Esophagus (tissue), 2 donors: ENCODE measurements around the gene ECEL1. TPM values are rescaled to one million over a fixed set of nuclear protein-coding genes. Genes with fewer than 3 reads are reported as not detected.
"Not testable (repeated sequence)": the region's sequence is repeated elsewhere in the genome, so short reads cannot be mapped to it uniquely, and the experiment has no call there.

Source experiments
- H3K27ac ChIP-seq, 2 donors: one replicate each; pipeline ENCODE4 v1.5.1; 2013; ENCODE audit warnings: low read depth in 2 of 2, mild to moderate bottlenecking in 2 of 2, inconsistent platforms in 1 of 2, low read length in 1 of 2, moderate library complexity in 1 of 2
- H3K27me3 ChIP-seq, 2 donors: one replicate each; pipeline ENCODE4 v1.6.1; 2013; ENCODE audit warnings: low read length in 2 of 2, control low read depth in 1 of 2, mild to moderate bottlenecking in 1 of 2; ENCODE audit not compliant: insufficient read depth in 2 of 2, control insufficient read depth in 1 of 2
- H3K36me3 ChIP-seq, 2 donors: one replicate each; pipeline ENCODE4 v1.6.1; 2013; ENCODE audit warnings: low read length in 1 of 2; ENCODE audit not compliant: control insufficient read depth in 2 of 2, insufficient read depth in 2 of 2
- H3K4me1 ChIP-seq, 2 donors: one replicate each; pipeline ENCODE4 v1.6.1; 2013; ENCODE audit warnings: low read length in 1 of 2; ENCODE audit not compliant: control insufficient read depth in 2 of 2, insufficient read depth in 2 of 2
- H3K4me3 ChIP-seq, 2 donors: one replicate each; pipeline ENCODE4 v1.5.1; 2013; ENCODE audit warnings: low read length in 2 of 2, mild to moderate bottlenecking in 2 of 2, low read depth in 1 of 2, moderate library complexity in 1 of 2
- H3K9me3 ChIP-seq, 2 donors: one replicate each; pipeline ENCODE4 v1.6.1; 2013; ENCODE audit warnings: mild to moderate bottlenecking in 2 of 2, low read depth in 1 of 2, low read length in 1 of 2, moderate library complexity in 1 of 2; ENCODE audit not compliant: control insufficient read depth in 2 of 2, insufficient read depth in 1 of 2
- WGBS, 2 donors: extraction: QIAGEN DNeasy Blood & Tissue Kit; methylation state at CpG; one replicate each; pipeline ENCODE4 v1.1.7; 2013; 5-methylcytosine and 5-hydroxymethylcytosine counted together
- polyA plus RNA-seq, 2 donors: library from polyadenylated mRNA; stranded (reverse); fragments of 200-250 nt; gene quantifications; one replicate each; pipeline ENCODE4 v1.2.3, GENCODE V29; 2013
- donor health status: healthy with polysubstance abuse.
- donor health status: Bipolar disorder and iron deficiency.

ECEL1 gene, protein sequence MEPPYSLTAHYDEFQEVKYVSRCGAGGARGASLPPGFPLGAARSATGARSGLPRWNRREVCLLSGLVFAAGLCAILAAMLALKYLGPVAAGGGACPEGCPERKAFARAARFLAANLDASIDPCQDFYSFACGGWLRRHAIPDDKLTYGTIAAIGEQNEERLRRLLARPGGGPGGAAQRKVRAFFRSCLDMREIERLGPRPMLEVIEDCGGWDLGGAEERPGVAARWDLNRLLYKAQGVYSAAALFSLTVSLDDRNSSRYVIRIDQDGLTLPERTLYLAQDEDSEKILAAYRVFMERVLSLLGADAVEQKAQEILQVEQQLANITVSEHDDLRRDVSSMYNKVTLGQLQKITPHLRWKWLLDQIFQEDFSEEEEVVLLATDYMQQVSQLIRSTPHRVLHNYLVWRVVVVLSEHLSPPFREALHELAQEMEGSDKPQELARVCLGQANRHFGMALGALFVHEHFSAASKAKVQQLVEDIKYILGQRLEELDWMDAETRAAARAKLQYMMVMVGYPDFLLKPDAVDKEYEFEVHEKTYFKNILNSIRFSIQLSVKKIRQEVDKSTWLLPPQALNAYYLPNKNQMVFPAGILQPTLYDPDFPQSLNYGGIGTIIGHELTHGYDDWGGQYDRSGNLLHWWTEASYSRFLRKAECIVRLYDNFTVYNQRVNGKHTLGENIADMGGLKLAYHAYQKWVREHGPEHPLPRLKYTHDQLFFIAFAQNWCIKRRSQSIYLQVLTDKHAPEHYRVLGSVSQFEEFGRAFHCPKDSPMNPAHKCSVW
- polyA plus RNA-seq = under 1 TPM in 1 of 2 donors, not detected in 1; 0.31 TPM

DNA sequence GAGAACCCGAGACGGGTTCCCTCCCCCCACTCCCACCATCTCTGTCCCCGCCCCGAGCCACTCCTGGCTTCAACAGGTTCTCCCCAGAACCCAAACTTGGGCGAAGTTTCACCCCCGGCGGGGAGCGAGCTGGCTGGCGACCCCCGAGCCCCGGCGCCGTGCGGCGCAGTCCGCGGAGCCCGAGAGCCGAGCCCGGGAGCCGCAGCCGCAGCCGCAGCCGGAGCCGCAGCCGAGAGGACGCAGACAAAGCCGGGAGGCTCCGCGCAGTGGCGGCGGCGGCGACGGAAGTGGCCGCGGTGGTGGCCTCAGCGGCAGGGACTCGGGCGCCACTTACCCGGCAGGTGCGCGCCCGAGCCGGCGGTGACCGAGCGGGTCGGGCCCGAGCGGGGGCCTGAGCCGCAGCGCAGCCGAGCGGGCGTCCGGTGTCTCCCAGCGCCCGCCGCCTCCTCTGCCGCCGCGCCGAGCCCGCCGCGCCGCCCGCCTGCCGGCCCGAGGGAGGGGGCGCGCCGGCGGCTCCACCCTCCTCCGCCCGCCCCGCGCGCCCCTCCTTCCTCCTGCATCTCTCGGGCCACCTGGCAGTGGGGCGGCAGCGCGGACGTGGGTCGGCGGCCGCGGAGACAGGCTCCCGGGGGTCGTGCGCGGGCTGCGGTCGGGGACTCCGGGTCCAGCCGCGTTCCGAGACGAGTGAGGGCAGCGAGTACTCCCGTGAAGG is at the start of gene ECEL1:
TSS of gene ECEL1 (minus strand) at position 450 of the 712 bp plus-strand sequence. CDS start 1,181 bp downstream, outside the sequence.
- Histone ChIP-seq H3K4me1 (peaks cover 3 to 7% of the 10 kb centered on the region in 2 donors), H3K27ac (no peak within 1 kb of the TSS), H3K4me3 (peak within 1 kb of the TSS in 1 of 2 donors; percentile 28), H3K36me3 (no peaks in the 10 kb centered on the region), H3K9me3 (no peaks in the 10 kb centered on the region), H3K27me3 (peaks cover 19 to 21% of the 10 kb centered on the region in 2 donors)
- WGBS, 2 donors = 2% methylated on average over 54 to 102 of the region's 102 CpGs

DNA sequence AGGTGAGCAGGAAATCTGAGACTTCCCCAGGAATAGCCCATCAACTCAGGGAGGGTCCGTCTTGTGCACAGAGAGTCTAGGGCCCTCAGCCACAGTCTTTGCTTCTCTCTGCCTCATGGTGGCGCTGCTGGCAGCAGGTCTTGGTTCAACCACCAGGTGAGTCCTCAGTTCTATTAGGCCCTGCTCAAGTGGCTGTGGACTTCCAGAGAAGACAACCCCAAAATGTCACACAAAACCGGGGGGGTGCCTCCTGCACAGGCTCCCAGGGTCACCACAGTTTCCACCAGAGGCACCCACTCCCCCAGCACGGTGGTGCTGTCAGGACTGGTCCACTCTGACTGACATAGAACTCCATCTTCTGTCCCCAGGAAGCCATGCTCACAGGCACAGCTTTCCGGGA is 49.4 kb upstream of the ECEL1 start:
- WGBS, 2 donors = 54 to 63% methylated on average over 5 of the region's 5 CpGs
- no peaks in the 10 kb centered on the region for H3K27me3 ChIP-seq
- no peak overlapping the region for H3K4me3 ChIP-seq
- H3K27ac ChIP-seq = no peak overlapping the region
- peaks cover 0 to 6% of the 10 kb centered on the region in 2 donors for H3K9me3 ChIP-seq
- no peaks in the 10 kb centered on the region for H3K36me3 ChIP-seq
- peaks cover 3 to 6% of the 10 kb centered on the region in 2 donors for H3K4me1 ChIP-seq

DNA sequence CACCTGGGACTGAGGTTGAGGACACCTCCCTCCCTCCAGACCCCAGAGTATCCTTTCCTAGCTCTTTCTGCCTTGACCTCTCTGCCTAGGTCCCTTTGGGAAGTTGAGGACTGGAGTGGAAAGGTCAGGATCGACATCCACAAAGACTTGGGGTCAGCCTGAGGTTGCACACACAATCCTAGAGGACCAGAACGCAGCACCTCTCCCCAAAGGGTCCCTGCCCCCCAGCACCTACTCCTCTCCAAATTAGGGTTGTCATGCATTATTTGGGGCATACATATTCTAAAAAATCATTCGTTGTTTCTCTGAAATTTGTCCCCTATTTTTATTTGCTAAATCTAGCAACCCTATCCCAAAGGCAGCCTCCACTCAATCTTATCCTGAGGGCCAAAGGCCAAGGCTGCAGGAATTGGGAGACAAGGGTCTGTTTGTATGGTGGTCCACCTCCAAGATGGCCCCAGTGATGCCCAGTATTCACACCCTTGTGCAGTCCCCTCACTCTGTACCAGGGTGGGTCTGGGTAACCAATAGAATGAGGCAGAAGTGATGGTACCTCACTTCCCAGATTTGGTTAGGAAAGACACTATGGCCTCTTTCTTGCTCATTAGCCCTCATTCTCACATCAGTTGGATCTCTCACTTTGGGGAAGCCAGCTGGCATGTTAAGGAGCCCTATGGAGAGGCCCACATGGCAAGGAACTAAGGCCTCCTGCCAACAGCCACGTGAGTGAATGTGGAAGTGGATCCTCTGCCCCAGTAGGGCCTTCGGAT is 48.3 kb upstream of the ECEL1 start:
- Histone ChIP-seq H3K4me1 (peaks cover 3 to 6% of the 10 kb centered on the region in 2 donors), H3K9me3 (peaks cover 0 to 6% of the 10 kb centered on the region in 2 donors), H3K27me3 (no peaks in the 10 kb centered on the region), H3K27ac (no peak overlapping the region), H3K4me3 (no peak overlapping the region), H3K36me3 (no peaks in the 10 kb centered on the region)
- WGBS, 2 donors = 88 to 89% methylated on average over 5 of the region's 5 CpGs

DNA sequence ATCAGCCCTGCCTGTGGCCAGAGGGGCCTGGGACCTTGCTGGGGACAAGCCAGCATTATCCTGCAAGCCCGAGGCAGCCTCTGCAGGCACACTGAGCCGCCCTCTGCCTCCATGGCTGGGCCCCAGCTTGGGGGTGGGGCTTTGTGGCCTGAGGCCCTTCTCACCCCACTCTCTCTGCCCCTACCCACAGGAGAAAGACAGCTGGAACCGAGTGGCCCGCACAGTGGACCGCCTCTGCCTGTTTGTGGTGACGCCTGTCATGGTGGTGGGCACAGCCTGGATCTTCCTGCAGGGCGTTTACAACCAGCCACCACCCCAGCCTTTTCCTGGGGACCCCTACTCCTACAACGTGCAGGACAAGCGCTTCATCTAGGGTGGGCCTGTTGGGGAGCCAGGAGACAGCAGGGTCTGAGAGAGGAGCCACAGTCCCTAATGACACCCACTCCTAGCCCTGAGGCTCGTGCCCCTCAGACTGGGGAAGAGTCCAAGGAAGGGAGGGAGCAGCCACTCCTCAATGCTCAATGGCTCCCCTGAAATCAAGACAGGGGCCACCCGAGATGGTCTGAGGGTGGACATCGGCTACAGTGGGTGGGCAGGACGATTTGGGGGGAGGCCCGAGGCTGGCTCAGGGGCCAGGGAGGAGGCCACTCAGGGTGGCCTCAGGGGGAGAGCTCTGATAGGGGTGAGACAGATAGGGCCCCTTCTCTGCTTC is 47.5 kb upstream of the ECEL1 start:
- H3K27me3 ChIP-seq = no peaks in the 10 kb centered on the region
- H3K36me3 ChIP-seq = no peaks in the 10 kb centered on the region
- no peak overlapping the region for H3K4me3 ChIP-seq
- WGBS, 2 donors = 77% methylated on average over 14 of the region's 14 CpGs
- peaks cover 0 to 6% of the 10 kb centered on the region in 2 donors for H3K9me3 ChIP-seq
- H3K4me1 ChIP-seq = peaks cover 3 to 6% of the 10 kb centered on the region in 2 donors
- no peak overlapping the region for H3K27ac ChIP-seq

DNA sequence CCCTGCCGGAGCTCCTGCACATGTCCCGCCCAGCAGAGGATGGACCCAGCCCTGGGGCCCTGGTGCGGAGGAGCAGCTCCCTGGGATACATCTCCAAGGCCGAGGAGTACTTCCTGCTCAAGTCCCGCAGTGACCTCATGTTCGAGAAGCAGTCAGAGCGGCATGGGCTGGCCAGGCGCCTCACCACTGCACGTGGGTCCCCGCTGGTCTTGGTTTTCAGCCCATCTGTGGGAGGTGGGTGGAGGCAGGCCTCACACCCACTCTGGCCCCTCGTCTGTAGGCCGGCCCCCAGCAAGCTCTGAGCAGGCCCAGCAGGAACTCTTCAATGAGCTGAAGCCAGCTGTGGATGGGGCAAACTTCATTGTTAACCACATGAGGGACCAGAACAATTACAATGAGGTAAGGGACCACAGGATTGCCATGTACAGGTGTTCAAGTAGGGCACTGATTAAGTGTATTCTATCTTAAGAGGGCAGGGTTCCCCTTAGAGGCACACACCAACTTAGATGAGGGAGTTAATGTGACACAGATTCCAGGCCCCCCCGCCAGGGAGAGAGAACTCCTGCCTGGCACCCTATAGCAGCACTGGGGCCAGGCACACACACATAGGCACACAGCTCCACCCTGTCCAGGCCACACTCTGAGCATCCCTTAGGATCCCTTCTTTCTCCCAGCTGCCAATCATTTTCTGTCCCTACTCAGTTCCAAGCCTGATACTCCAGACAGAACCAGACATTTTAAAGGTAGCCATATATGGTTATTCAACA is 46.5 kb upstream of the ECEL1 start:
- WGBS, 2 donors = 74 to 77% methylated on average over 13 of the region's 13 CpGs
- H3K36me3 ChIP-seq = no peaks in the 10 kb centered on the region

DNA sequence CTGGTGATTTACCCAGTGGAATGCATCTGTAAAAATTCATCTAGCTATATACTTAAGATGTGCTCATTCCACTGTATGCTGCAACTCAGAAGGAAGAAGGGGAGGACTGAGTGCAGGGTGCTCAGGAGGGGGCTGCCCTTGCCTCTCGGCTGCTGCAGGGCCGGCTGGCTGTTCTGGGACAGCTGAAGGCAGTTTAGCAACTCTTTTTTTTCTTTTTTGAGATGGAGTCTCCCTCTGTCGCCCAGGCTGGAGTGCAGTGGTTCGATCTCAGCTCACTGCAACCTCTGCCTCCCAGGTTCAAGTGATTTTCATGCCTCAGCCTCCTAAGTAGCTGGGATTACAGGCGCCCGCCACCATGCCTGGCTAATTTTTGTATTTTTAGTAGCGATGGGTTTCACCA is 45.2 kb upstream of the ECEL1 start:
- WGBS, 2 donors = 85 to 89% methylated on average over 7 of the region's 7 CpGs
- not testable (repeated sequence) for H3K36me3 ChIP-seq, H3K4me1 ChIP-seq, H3K9me3 ChIP-seq, H3K27me3 ChIP-seq, H3K4me3 ChIP-seq, H3K27ac ChIP-seq

More for the DNA sequence above, 46.5 kb upstream of the ECEL1 start:
- Histone ChIP-seq H3K9me3 (peaks cover 0 to 6% of the 10 kb centered on the region in 2 donors), H3K27me3 (no peaks in the 10 kb centered on the region), H3K27ac (no peak overlapping the region), H3K4me3 (no peak overlapping the region), H3K4me1 (peaks cover 0 to 2% of the 10 kb centered on the region in 2 donors)

DNA sequence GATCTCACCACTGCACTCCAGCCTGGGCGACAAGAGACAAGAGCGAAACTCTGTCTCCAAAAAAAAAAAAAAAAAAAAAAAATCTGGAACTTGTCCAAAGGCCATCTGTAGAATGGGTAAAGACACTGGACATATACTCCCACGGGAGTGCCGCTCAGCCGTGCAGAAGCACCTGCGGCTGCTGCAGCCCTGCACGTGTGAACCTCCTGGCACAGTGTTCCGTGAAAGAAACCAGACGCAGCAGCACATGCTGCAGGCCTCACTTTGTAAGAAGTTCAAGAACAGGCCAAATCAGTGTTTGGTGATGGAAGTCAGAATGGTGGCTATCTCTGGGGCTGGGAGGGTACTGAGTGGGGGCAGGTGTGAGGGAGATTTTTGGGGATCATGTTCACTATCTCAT is 44.8 kb upstream of the ECEL1 start:
- Histone ChIP-seq H3K9me3 (peaks cover 0 to 6% of the 10 kb centered on the region in 2 donors), H3K36me3 (no peaks in the 10 kb centered on the region), H3K27ac (no peak overlapping the region), H3K27me3 (no peaks in the 10 kb centered on the region), H3K4me3 (no peak overlapping the region), H3K4me1 (no peaks in the 10 kb centered on the region)
- 64 to 72% methylated on average over 9 of the region's 9 CpGs for WGBS, 2 donors

DNA sequence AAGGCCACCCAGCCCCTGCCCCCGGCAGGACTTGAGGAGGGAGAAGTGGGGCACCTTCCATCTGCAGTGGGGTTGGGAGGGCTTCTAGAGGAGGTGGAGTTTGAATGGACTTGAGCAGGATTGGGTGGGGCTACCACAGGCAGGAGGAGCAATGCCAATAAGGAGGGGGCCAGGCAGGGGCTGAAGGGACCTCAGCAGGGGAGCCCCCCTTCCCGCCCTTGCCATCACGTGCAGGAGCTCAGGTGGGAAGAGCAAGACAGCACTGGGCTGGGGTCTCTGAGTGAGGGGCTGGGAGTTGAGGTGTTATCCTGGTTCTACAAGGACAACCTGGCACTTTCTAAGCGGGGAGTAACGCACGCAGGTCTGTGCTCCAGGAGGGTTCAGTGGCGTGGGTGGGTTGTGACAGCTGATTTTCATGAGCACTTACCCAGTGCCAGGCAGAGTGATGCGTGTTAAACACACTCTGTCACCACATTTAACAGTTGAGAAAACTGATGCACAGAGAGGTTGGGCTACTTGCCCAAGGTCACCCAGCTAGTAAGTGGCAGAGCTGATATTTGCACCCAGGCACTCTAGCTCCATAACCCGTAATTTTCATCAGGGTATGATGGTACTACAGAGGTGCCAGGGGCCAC is 43.1 kb upstream of the ECEL1 start:
- 69 to 72% methylated on average over 9 of the region's 9 CpGs for WGBS, 2 donors
- H3K27me3 ChIP-seq = no peaks in the 10 kb centered on the region
- H3K27ac ChIP-seq = no peak overlapping the region
- H3K4me1 ChIP-seq = no peaks in the 10 kb centered on the region
- H3K4me3 ChIP-seq = no peak overlapping the region
- H3K9me3 ChIP-seq = peaks cover 0 to 2% of the 10 kb centered on the region in 2 donors
- H3K36me3 ChIP-seq = no peaks in the 10 kb centered on the region
